T-helper 9 cell (primary cell): Measurements from ENCODE around the gene IFNG.

Experiments used
- DNase-seq: peaks from one replicate; pipeline ENCODE4 v3.0.0-alpha.2; 2020

IFNG gene

DNA sequence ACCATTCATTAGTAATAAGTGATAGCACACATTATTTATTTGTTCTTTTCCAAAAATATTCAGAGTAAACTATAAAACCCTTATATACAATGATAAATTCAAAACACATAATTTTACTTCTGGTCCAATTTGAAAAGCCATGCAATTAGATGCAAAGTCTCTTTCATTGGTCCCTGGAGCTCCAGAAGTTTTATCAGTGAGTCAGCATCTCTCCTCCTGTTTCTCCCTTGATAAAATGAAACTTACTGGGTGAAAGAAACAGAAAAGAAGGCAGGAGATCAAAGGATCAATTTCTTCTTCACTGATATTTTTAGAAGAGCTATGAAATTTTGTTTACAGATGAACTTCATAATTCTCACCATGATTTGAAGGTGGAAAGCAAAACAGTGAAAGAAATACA, 47.5 kb downstream of the IFNG start:
- no peak for DNase-seq

GRCh38 chr12:68109444-68110217, 49.9 kb downstream of the IFNG start:
- no peak for DNase-seq

DNA sequence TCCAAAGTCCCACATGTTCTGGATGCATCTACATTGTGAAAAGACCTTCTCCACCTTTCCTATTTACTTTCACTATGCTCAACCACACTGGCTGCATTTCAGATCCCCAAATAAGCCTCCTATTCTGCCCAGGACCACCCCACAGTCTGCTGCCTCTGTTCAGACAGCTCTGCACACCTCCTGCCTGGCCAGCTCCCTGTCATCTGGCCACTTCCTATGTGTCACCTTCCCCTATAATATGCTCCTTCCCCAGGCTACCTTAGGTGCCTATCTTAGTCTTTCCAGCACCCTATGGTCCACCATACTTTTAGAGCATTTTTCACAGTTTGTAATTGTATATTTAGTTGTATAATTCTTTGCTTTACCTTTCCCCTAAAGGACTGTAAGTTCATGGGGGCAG, 50.5 kb downstream of the IFNG start:
- no peak for DNase-seq

GRCh38 chr12:68106660-68107059, 52.9 kb downstream of the IFNG start:
- DNase-seq: no peak

DNA sequence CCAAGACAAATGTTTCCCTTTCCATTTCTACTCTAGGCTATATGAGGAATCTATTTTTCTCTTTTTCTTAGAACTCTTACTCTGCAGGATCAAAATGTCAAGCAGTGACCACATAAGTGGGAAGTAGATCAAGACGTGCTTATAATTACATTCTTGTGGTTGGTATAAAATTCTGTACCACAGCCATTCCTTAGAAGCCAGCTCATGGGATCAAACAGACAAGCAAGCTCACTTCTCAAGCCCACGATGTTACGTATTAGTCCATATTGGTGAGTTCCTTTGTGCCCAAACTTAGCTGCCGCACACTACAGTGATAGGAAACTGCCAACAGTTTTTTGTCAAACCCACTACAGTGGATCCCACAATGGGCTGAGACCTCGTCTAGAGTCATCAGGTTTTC, 53.4 kb downstream of the IFNG start:
- DNase-seq: no peak
